Activated CD4-positive, CD25-positive, alpha-beta regulatory T cell (primary cell): Measurements from ENCODE around the gene ATG9A.

ENCODE experiments used
- DNase-seq, 4 experiments: peaks; one replicate each; lab custom pipeline; 2025; lab: John Stamatoyannopoulos, UW

Gene ATG9A

GRCh38 chr2:219175928-219176817 is 53.3 kb downstream of the ATG9A start:
- DNase-seq: no peak

GRCh38 chr2:219175486-219175885 is 54.0 kb downstream of the ATG9A start:
- no peak for DNase-seq

GRCh38 chr2:219174801-219175200 is 54.6 kb downstream of the ATG9A start:
- DNase-seq: no peak

GRCh38 chr2:219174146-219174545 is 55.3 kb downstream of the ATG9A start:
- no peak for DNase-seq

- DNase-seq: no peak
These were observed 56.3 kb downstream of the ATG9A start for GRCh38 chr2:219173176-219173575.

GRCh38 chr2:219172231-219173154 is 56.9 kb downstream of the ATG9A start:
- DNase-seq: no peak

- DNase-seq: no peak
These were observed 58.2 kb downstream of the ATG9A start for GRCh38 chr2:219171231-219171651.

GRCh38 chr2:219169930-219170654 is 59.3 kb downstream of the ATG9A start, which contains the start of gene SLC23A3:
Gene SLC23A3, minus strand, starts transcription at chr2:219170029. Its CDS starts 45 bp downstream, at chr2:219169984.
- DNase-seq: no peak
